Neuron (in vitro differentiated cells): ENCODE results near the gene SLPI.

Experiments
- H2AFZ ChIP-seq: one replicate; pipeline ENCODE4 v1.6.1; 2013; ENCODE audit warnings: low read depth, mild to moderate bottlenecking, inconsistent platforms, low read length, moderate library complexity
- H3K27me3 ChIP-seq: one replicate; pipeline ENCODE4 v1.6.1; 2013; ENCODE audit warnings: low read length; ENCODE audit not compliant: insufficient read depth
- H3K36me3 ChIP-seq: one replicate; pipeline ENCODE4 v1.6.1; 2013; ENCODE audit warnings: low read length; ENCODE audit not compliant: insufficient read depth
- H3K4me1 ChIP-seq: one replicate; pipeline ENCODE4 v1.6.1; 2013; ENCODE audit warnings: low read length; ENCODE audit not compliant: insufficient read depth
- H3K4me3 ChIP-seq: 2 replicates; pipeline ENCODE4 v1.5.1; 2013; ENCODE audit warnings: mild to moderate bottlenecking, low read length, moderate library complexity
- H3K9me3 ChIP-seq: one replicate; pipeline ENCODE4 v1.6.1; 2013; ENCODE audit warnings: low read length

SLPI gene

GRCh38 chr20:45229264-45230056 is 24.9 kb downstream of the SLPI start:
- H2AFZ ChIP-seq: no peak overlapping the region
- H3K36me3 ChIP-seq: no peaks in the 10 kb centered on the region
- H3K4me3 ChIP-seq: no peak overlapping the region
- no peaks in the 10 kb centered on the region for H3K4me1 ChIP-seq
- H3K9me3 ChIP-seq: no peaks in the 10 kb centered on the region
- no peaks in the 10 kb centered on the region for H3K27me3 ChIP-seq

- no peaks in the 10 kb centered on the region for H3K4me1 ChIP-seq
- H3K9me3 ChIP-seq: no peaks in the 10 kb centered on the region
- no peak overlapping the region for H2AFZ ChIP-seq
- no peaks in the 10 kb centered on the region for H3K36me3 ChIP-seq
- no peak overlapping the region for H3K4me3 ChIP-seq
- no peaks in the 10 kb centered on the region for H3K27me3 ChIP-seq
Observed at GRCh38 chr20:45226287-45226686, 28.1 kb downstream of the SLPI start.

GRCh38 chr20:45223136-45223535 is 31.2 kb downstream of the SLPI start:
- Histone ChIP-seq H2AFZ (no peak overlapping the region), H3K27me3 (peaks cover 6% of the 10 kb centered on the region), H3K4me3 (no peak overlapping the region), H3K36me3 (no peaks in the 10 kb centered on the region), H3K9me3 (no peaks in the 10 kb centered on the region), H3K4me1 (no peaks in the 10 kb centered on the region)

GRCh38 chr20:45221076-45221475 is 33.3 kb downstream of the SLPI start, which contains the start of gene SEMG2:
TSS of gene SEMG2 (plus strand) at chr20:45221373. CDS start at chr20:45221390, 17 bp downstream.
- Histone ChIP-seq H2AFZ (no peak within 1 kb of the TSS), H3K36me3 (no peaks in the 10 kb centered on the region), H3K9me3 (no peaks in the 10 kb centered on the region), H3K4me3 (no peak within 1 kb of the TSS), H3K27me3 (peaks cover 6% of the 10 kb centered on the region), H3K4me1 (no peaks in the 10 kb centered on the region)

GRCh38 chr20:45218636-45219035 is 35.7 kb downstream of the SLPI start:
- H3K4me3 ChIP-seq: no peak overlapping the region
- no peaks in the 10 kb centered on the region for H3K36me3 ChIP-seq
- H3K9me3 ChIP-seq: no peaks in the 10 kb centered on the region
- H3K27me3 ChIP-seq: peaks cover 6% of the 10 kb centered on the region
- H2AFZ ChIP-seq: no peak overlapping the region
- no peaks in the 10 kb centered on the region for H3K4me1 ChIP-seq

GRCh38 chr20:45218124-45218523 is 36.2 kb downstream of the SLPI start:
- Histone ChIP-seq H3K27me3 (peaks cover 6% of the 10 kb centered on the region), H2AFZ (no peak overlapping the region), H3K4me3 (no peak overlapping the region), H3K36me3 (no peaks in the 10 kb centered on the region), H3K4me1 (no peaks in the 10 kb centered on the region), H3K9me3 (no peaks in the 10 kb centered on the region)

GRCh38 chr20:45212836-45213235 is 41.5 kb downstream of the SLPI start:
- no peak overlapping the region for H3K4me3 ChIP-seq
- no peaks in the 10 kb centered on the region for H3K9me3 ChIP-seq
- no peak overlapping the region for H2AFZ ChIP-seq
- H3K4me1 ChIP-seq: no peaks in the 10 kb centered on the region
- H3K36me3 ChIP-seq: no peaks in the 10 kb centered on the region
- no peaks in the 10 kb centered on the region for H3K27me3 ChIP-seq

- no peaks in the 10 kb centered on the region for H3K9me3 ChIP-seq
- H2AFZ ChIP-seq: no peak overlapping the region
- peaks cover under 1% of the 10 kb centered on the region for H3K4me1 ChIP-seq
- no peaks in the 10 kb centered on the region for H3K27me3 ChIP-seq
- no peaks in the 10 kb centered on the region for H3K36me3 ChIP-seq
- no peak overlapping the region for H3K4me3 ChIP-seq
Observed at GRCh38 chr20:45211569-45212474, 42.5 kb downstream of the SLPI start.

GRCh38 chr20:45209924-45210323 is 44.4 kb downstream of the SLPI start:
- Histone ChIP-seq H3K9me3 (no peaks in the 10 kb centered on the region), H3K36me3 (no peaks in the 10 kb centered on the region), H3K27me3 (no peaks in the 10 kb centered on the region), H3K4me3 (no peak overlapping the region), H2AFZ (no peak overlapping the region), H3K4me1 (peaks cover 4% of the 10 kb centered on the region)

- no peak within 1 kb of the TSS for H3K4me3 ChIP-seq
- H3K36me3 ChIP-seq: no peaks in the 10 kb centered on the region
- H3K9me3 ChIP-seq: no peaks in the 10 kb centered on the region
- peaks cover 4% of the 10 kb centered on the region for H3K4me1 ChIP-seq
- H3K27me3 ChIP-seq: no peaks in the 10 kb centered on the region
- H2AFZ ChIP-seq: no peak within 1 kb of the TSS
Observed at GRCh38 chr20:45206725-45207124, 47.6 kb downstream of the SLPI start, which contains the start of gene SEMG1. TSS of gene SEMG1 (plus strand) at chr20:45207033. CDS start at chr20:45207054, 21 bp downstream.
